OCI-LY1 (cell line): ENCODE measurements around the gene MYO16.

Source experiments
- H2AFZ ChIP-seq: fragments of 200-600 bp; sonication (generic), shearing (Covaris generic); 2 replicates; pipeline ENCODE4 v1.6.0; 2014; ENCODE audit warnings: antibody characterized with exemption, mild to moderate bottlenecking, low read length
- H3F3A ChIP-seq: fragments of 200-600 bp; sonication (generic), shearing (Covaris generic); 2 replicates; pipeline ENCODE4 v1.6.0; 2014; ENCODE audit warnings: mild to moderate bottlenecking, antibody characterized with exemption, low read length, moderate library complexity; ENCODE audit not compliant: insufficient read depth
- H3K27ac ChIP-seq: fragments of 200-600 bp; sonication (generic); 2 replicates; pipeline ENCODE4 v1.5.1; 2014; ENCODE audit warnings: low read length, mixed run types, mild to moderate bottlenecking, low read depth; ENCODE audit not compliant: poor library complexity, severe bottlenecking
- H3K27me3 ChIP-seq: fragments of 200-600 bp; sonication (generic); 2 replicates; pipeline ENCODE4 v1.6.0; 2014; ENCODE audit warnings: antibody characterized with exemption, mild to moderate bottlenecking, low read length, moderate library complexity; ENCODE audit not compliant: insufficient read depth
- H3K36me3 ChIP-seq: fragments of 200-600 bp; sonication (generic); 2 replicates; pipeline ENCODE4 v1.6.1; 2014; ENCODE audit warnings: mild to moderate bottlenecking, antibody characterized with exemption, low read length, moderate library complexity, mixed read lengths; ENCODE audit not compliant: insufficient read depth
- H3K4me1 ChIP-seq: fragments of 200-600 bp; sonication (generic); 2 replicates; pipeline ENCODE4 v1.5.1; 2014; ENCODE audit warnings: mild to moderate bottlenecking, low read length, moderate library complexity; ENCODE audit not compliant: insufficient read depth, severe bottlenecking
- H3K4me2 ChIP-seq: fragments of 200-600 bp; sonication (generic), shearing (Covaris generic); 2 replicates; pipeline ENCODE4 v1.6.1; 2014; ENCODE audit warnings: low read length
- H3K4me3 ChIP-seq: fragments of 200-600 bp; sonication (generic); 2 replicates; pipeline ENCODE4 v1.5.1; 2014; ENCODE audit warnings: low read length, low read depth, mild to moderate bottlenecking, mixed read lengths; ENCODE audit not compliant: poor library complexity, severe bottlenecking
- H3K79me2 ChIP-seq: fragments of 200-600 bp; shearing (Covaris generic); 2 replicates; pipeline ENCODE4 v1.6.1; 2016; ENCODE audit warnings: mixed run types, low read length, mixed read lengths; ENCODE audit not compliant: insufficient read depth
- H3K9ac ChIP-seq: fragments of 200-600 bp; sonication (generic), shearing (Covaris generic); 2 replicates; pipeline ENCODE4 v1.6.1; 2014; ENCODE audit warnings: mild to moderate bottlenecking, low read length, mixed read lengths
- H3K9me2 ChIP-seq: fragments of 200-600 bp; sonication (generic), shearing (Covaris generic); 2 replicates; pipeline ENCODE4 v1.6.1; 2014; ENCODE audit warnings: low read depth, mild to moderate bottlenecking, low read length, mixed read lengths
- H3K9me3 ChIP-seq: fragments of 200-600 bp; shearing (Covaris generic); 2 replicates; pipeline ENCODE4 v1.6.1; 2014; ENCODE audit warnings: low read length, mixed read lengths
- H4K20me1 ChIP-seq: fragments of 200-600 bp; sonication (generic), shearing (Covaris generic); 2 replicates; pipeline ENCODE4 v1.6.0; 2016; ENCODE audit warnings: mild to moderate bottlenecking, low read length; ENCODE audit not compliant: insufficient read depth
- EZH2 ChIP-seq: fragments of 200-600 bp; sonication (generic), shearing (Covaris generic); IDR thresholded peaks from 2 replicates; pipeline ENCODE4 v1.8.0; 2017; ENCODE audit warnings: borderline replicate concordance, mixed run types, mild to moderate bottlenecking, antibody characterized with exemption, low read length, moderate library complexity, mixed read lengths
- TF ChIP-seq, protein P1 (sequence below): fragments of 200-600 bp; sonication (generic), shearing (Covaris generic); IDR thresholded peaks from 2 replicates; pipeline ENCODE4 v1.5.1; 2017; ENCODE audit warnings: mild to moderate bottlenecking, antibody characterized with exemption, low read length, moderate library complexity, mixed read lengths

The MYO16 gene

DNA sequence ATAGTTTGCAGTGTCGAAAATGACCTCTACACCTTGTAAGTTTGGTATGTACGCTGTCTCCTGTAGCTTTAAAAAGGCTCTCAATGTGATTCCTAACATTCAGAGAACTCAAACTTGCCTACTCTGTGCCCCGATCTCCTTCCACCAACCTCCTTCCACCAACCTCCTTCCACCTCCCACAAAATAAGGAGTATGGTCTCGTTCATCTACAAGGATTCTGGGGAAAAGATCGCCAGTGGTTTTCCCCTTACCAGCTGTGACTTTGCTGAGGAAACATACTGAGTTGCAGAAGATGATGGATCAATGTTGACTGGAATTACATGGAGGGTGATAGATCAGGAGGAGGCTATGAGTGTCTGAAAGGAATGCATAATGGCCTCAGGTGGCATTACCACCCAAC lies 16.0 kb downstream of the MYO16 start:
- no peaks in the 10 kb centered on the region for H3K4me1 ChIP-seq
- H4K20me1 ChIP-seq = no peaks in the 10 kb centered on the region
- TF ChIP-seq, protein P1, sequence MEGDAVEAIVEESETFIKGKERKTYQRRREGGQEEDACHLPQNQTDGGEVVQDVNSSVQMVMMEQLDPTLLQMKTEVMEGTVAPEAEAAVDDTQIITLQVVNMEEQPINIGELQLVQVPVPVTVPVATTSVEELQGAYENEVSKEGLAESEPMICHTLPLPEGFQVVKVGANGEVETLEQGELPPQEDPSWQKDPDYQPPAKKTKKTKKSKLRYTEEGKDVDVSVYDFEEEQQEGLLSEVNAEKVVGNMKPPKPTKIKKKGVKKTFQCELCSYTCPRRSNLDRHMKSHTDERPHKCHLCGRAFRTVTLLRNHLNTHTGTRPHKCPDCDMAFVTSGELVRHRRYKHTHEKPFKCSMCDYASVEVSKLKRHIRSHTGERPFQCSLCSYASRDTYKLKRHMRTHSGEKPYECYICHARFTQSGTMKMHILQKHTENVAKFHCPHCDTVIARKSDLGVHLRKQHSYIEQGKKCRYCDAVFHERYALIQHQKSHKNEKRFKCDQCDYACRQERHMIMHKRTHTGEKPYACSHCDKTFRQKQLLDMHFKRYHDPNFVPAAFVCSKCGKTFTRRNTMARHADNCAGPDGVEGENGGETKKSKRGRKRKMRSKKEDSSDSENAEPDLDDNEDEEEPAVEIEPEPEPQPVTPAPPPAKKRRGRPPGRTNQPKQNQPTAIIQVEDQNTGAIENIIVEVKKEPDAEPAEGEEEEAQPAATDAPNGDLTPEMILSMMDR = no peak
- no peak for TF ChIP-seq EZH2
- H3F3A ChIP-seq = no peaks in the 10 kb centered on the region
- no peaks in the 10 kb centered on the region for H3K9me2 ChIP-seq
- H3K27me3 ChIP-seq = no peaks in the 10 kb centered on the region
- no peaks in the 10 kb centered on the region for H3K9me3 ChIP-seq
- H3K79me2 ChIP-seq = no peaks in the 10 kb centered on the region
- no peak overlapping the region for H3K27ac ChIP-seq
- no peak overlapping the region for H3K4me2 ChIP-seq
- H3K9ac ChIP-seq = no peak overlapping the region
- H3K4me3 ChIP-seq = no peak overlapping the region
- H3K36me3 ChIP-seq = no peaks in the 10 kb centered on the region
- no peak overlapping the region for H2AFZ ChIP-seq

DNA sequence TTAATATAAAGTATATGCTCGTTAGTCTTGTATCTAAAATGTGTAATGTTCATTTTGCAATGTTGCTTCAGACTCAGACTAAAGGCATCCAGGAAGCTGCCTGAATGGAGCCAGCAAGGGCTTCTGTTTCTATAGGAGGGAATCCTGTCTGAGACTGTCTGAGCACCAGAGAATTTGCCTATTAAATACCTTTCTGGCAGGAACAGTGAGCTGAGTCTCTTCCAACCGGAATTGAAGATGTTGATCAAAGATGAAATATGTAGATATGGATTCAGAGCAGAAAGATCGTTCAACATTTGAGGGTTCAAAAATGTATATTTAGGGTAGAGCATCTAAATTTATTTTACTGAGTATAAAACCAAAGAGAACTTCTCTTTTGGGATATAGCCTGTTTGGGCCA lies 20.9 kb downstream of the MYO16 start:
- H3K4me1 ChIP-seq = no peaks in the 10 kb centered on the region
- no peaks in the 10 kb centered on the region for H3K36me3 ChIP-seq
- no peaks in the 10 kb centered on the region for H3K9me3 ChIP-seq
- no peaks in the 10 kb centered on the region for H3K27me3 ChIP-seq
- TF ChIP-seq, protein P1 = no peak
- TF ChIP-seq EZH2 = no peak
- no peak overlapping the region for H3K4me3 ChIP-seq
- no peak overlapping the region for H3K9ac ChIP-seq
- no peaks in the 10 kb centered on the region for H3F3A ChIP-seq
- H3K4me2 ChIP-seq = no peak overlapping the region
- no peaks in the 10 kb centered on the region for H3K9me2 ChIP-seq
- no peak overlapping the region for H2AFZ ChIP-seq
- H3K27ac ChIP-seq = no peak overlapping the region
- H4K20me1 ChIP-seq = no peaks in the 10 kb centered on the region
- no peaks in the 10 kb centered on the region for H3K79me2 ChIP-seq

GRCh38 chr13:108656742-108657141 lies 27.3 kb downstream of the MYO16 start:
- H3F3A ChIP-seq = no peaks in the 10 kb centered on the region
- H2AFZ ChIP-seq = no peak overlapping the region
- H3K9ac ChIP-seq = no peak overlapping the region
- H3K4me1 ChIP-seq = no peaks in the 10 kb centered on the region
- no peak overlapping the region for H3K4me3 ChIP-seq
- H4K20me1 ChIP-seq = no peaks in the 10 kb centered on the region
- no peaks in the 10 kb centered on the region for H3K27me3 ChIP-seq
- H3K27ac ChIP-seq = no peak overlapping the region
- no peak for TF ChIP-seq EZH2
- H3K9me3 ChIP-seq = no peaks in the 10 kb centered on the region
- no peaks in the 10 kb centered on the region for H3K36me3 ChIP-seq
- H3K4me2 ChIP-seq = no peak overlapping the region
- H3K79me2 ChIP-seq = no peaks in the 10 kb centered on the region
- no peaks in the 10 kb centered on the region; the same call in 1 of the 2 replicates for H3K9me2 ChIP-seq

DNA sequence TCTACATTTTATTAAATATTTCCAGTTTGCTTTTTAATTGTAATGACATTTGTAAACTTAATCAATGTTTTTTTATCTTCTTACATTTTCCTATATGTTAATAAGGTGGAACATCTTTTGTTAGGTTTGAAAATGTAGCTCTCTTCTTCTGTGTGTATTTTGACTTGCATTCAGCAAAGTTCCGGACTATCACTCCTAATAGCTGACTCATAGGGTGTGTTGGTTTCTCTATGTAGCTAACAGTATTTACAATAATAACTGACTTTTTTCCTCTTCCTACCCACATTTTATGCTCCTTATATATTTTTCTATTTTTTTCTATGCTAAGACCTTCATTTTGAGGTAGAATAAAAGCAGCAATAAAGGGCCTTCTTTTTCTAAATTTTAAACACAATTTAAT lies 28.1 kb downstream of the MYO16 start:
- Histone ChIP-seq H3K27me3 (no peaks in the 10 kb centered on the region), H3K9ac (no peak overlapping the region), H3K27ac (no peak overlapping the region), H2AFZ (no peak overlapping the region), H3K9me3 (no peaks in the 10 kb centered on the region), H3K4me2 (no peak overlapping the region), H3K9me2 (no peaks in the 10 kb centered on the region; the same call in 1 of the 2 replicates), H4K20me1 (no peaks in the 10 kb centered on the region), H3K79me2 (no peaks in the 10 kb centered on the region), H3K36me3 (no peaks in the 10 kb centered on the region), H3K4me3 (no peak overlapping the region), H3F3A (no peaks in the 10 kb centered on the region), H3K4me1 (no peaks in the 10 kb centered on the region)
- TF ChIP-seq, protein P1 = no peak
